GM12891 (cell line): ENCODE measurements around the gene TMEM178B.

Experiments used
- POLR2A ChIP-seq: IDR thresholded peaks from 2 replicates; pipeline ENCODE4 v1.6.1; 2011; ENCODE audit warnings: low read depth, low read length, control low read depth
- POLR2AphosphoS5 ChIP-seq: IDR thresholded peaks from 2 replicates; pipeline ENCODE4 v1.6.1; 2011; ENCODE audit warnings: low read depth, low read length, control low read depth
- SPI1 ChIP-seq: IDR thresholded peaks from 2 replicates; pipeline ENCODE4 v1.6.1; 2011; ENCODE audit warnings: low read depth, low read length, control low read depth
- TAF1 ChIP-seq: IDR thresholded peaks from 2 replicates; pipeline ENCODE4 v1.6.1; 2011; ENCODE audit warnings: low read depth, low read length, control low read depth

DNA sequence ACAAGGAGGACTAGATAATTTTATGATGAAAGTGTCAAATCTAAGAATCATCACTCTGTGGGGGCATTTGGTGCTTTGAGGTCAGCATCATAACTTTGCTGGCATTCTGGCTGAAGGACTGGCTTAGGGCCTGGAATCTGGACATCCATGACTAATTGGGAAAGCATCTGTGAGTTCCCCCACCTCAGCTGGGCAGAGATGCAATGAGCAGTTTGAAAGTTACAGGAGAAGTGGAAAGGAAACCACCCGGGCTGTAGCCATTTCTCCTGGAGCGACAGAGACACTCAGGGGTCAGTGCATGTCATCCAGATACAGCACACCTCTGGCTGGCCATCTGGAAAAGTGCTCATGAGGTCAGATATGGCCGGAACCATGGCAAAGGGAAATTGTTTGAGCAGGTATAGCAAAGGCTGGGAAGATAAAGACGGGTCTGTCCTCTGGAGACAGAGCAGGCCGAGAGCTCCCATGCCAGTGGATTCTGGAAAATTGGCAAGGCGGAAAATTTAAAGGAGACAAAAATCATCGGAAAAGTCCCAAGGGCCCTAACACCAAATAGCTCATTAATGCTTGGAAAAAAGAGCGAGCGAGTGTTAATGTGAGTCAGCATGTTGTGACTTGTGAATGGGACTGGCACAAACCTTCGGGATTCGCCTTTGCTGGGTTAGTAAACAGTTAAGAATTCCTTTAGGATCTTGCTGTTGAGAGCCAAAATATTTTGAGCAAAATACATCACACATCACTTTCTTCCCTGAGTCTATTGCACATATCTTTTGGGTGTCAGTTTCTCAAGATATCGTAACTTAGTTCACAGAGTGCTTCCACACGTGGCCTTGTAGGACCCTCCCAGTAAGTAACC, 288.9 kb downstream of the TMEM178B start:
- TF ChIP-seq POLR2AphosphoS5 (no peak), POLR2A (no peak), SPI1 (no peak), TAF1 (no peak)
